Measurements from ENCODE around the gene GPR26. TPM values are rescaled to one million over a fixed set of nuclear protein-coding genes. Genes with fewer than 3 reads are reported as not detected.

The GPR26 gene
- total RNA-seq, 4 donors from 2014 or later = not detected

DNA sequence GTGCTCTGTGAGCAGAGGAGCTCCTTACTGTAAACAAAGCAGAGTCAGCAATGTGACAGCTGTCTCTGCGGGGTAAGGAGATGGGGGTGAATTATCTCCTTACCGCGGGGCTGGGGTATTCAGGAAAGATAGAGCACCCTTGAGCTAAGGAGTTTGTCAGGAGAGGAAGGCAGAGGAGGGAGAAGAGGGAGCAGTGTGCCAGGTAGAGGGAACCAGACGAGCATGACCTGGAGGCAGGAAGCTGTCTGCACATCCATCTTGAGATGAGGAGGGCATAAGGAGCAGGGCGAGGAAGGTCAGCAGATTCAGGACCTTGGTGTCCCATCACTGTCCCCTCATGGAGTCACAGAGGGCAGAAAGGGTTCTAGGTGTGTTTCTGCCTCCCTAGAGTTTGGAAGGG, 32.5 kb upstream of the GPR26 start:
- no peak for DNase-seq
- H3K27ac ChIP-seq = no peak overlapping the region
- no peaks in the 10 kb centered on the region for H3K9me3 ChIP-seq
- H3K36me3 ChIP-seq = no peaks in the 10 kb centered on the region
- in situ Hi-C loops (cut with MboI; ENCODE audit: low sequenced_read_pairs in 4 of 4) (no loop called here), intact Hi-C loops (cut with DNase I; ENCODE audit: low total_unique reads) (no loop called here)
- H3K4me1 ChIP-seq = no peaks in the 10 kb centered on the region
- TF ChIP-seq, protein P1, sequence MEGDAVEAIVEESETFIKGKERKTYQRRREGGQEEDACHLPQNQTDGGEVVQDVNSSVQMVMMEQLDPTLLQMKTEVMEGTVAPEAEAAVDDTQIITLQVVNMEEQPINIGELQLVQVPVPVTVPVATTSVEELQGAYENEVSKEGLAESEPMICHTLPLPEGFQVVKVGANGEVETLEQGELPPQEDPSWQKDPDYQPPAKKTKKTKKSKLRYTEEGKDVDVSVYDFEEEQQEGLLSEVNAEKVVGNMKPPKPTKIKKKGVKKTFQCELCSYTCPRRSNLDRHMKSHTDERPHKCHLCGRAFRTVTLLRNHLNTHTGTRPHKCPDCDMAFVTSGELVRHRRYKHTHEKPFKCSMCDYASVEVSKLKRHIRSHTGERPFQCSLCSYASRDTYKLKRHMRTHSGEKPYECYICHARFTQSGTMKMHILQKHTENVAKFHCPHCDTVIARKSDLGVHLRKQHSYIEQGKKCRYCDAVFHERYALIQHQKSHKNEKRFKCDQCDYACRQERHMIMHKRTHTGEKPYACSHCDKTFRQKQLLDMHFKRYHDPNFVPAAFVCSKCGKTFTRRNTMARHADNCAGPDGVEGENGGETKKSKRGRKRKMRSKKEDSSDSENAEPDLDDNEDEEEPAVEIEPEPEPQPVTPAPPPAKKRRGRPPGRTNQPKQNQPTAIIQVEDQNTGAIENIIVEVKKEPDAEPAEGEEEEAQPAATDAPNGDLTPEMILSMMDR (IDR thresholded peaks at IDR 0.05 in 4 of 5, conservative IDR thresholded peaks at IDR 0.05 in 1 of 5) = no peak
- no peak for TF ChIP-seq POLR2A (IDR thresholded peaks at IDR 0.05)
- H3K4me3 ChIP-seq = no peak overlapping the region
- H3K27me3 ChIP-seq = no peaks in the 10 kb centered on the region
- no peak for ATAC-seq

DNA sequence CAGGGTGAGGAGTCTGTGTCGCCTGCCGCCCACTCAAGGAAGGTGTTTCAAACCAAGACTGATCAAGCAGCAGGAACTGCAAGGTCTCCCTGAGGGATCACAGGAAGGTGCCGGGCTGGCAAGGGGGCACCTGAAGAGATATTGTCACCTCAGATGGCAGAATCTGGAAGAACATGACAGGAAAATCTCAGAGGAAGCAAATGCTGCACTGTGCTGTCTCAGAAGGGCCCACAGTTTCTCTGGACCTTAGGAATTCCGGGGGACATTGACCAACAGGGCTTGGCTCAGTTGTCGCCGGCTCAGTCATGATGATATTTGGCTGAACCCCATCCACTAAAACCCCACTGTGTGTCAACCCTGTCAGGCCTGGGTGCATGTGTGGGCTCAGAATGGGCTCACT, 31.9 kb upstream of the GPR26 start:
- H3K27me3 ChIP-seq = no peaks in the 10 kb centered on the region
- no peaks in the 10 kb centered on the region for H3K36me3 ChIP-seq
- intact Hi-C loops (cut with DNase I; ENCODE audit: low total_unique reads) = no loop called here
- ATAC-seq = no peak
- DNase-seq = no peak
- no peak overlapping the region for H3K4me3 ChIP-seq
- H3K4me1 ChIP-seq = no peaks in the 10 kb centered on the region
- H3K27ac ChIP-seq = no peak overlapping the region
- in situ Hi-C loops (cut with MboI; ENCODE audit: low sequenced_read_pairs in 4 of 4) = no loop called here
- no peaks in the 10 kb centered on the region for H3K9me3 ChIP-seq
- TF ChIP-seq, protein P1 (IDR thresholded peaks at IDR 0.05 in 4 of 5, conservative IDR thresholded peaks at IDR 0.05 in 1 of 5) = no peak
- no peak for TF ChIP-seq POLR2A (IDR thresholded peaks at IDR 0.05)

DNA sequence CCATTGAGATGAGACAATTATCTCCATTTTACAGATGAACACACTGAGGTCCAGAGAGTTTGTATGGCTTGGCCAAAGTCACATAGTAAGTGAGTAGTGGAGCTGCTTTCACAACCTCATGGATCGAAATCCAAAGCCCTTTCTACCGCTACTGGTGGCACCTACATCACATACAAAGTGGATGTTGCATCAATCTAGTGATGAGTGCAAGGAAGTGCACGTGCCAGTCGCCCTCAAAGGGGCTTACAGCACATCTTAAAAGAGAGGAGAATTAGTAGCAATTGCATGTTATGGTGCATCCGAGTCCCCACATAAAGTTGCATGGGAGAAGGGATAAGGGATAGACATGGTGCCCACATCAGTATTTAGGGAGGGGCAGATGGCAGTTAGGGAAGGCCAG, 31.0 kb upstream of the GPR26 start:
- ATAC-seq (no peak), DNase-seq (no peak)
- no peak overlapping the region for H3K4me3 ChIP-seq
- in situ Hi-C loops (cut with MboI; ENCODE audit: low sequenced_read_pairs in 4 of 4) = no loop called here
- H3K27me3 ChIP-seq = no peaks in the 10 kb centered on the region
- H3K4me1 ChIP-seq = no peaks in the 10 kb centered on the region
- TF ChIP-seq POLR2A (IDR thresholded peaks at IDR 0.05) = no peak
- TF ChIP-seq, protein P1 (IDR thresholded peaks at IDR 0.05 in 4 of 5, conservative IDR thresholded peaks at IDR 0.05 in 1 of 5) = no peak
- no peak overlapping the region for H3K27ac ChIP-seq
- intact Hi-C loops (cut with DNase I; ENCODE audit: low total_unique reads) = no loop called here
- no peaks in the 10 kb centered on the region for H3K9me3 ChIP-seq
- H3K36me3 ChIP-seq = no peaks in the 10 kb centered on the region

DNA sequence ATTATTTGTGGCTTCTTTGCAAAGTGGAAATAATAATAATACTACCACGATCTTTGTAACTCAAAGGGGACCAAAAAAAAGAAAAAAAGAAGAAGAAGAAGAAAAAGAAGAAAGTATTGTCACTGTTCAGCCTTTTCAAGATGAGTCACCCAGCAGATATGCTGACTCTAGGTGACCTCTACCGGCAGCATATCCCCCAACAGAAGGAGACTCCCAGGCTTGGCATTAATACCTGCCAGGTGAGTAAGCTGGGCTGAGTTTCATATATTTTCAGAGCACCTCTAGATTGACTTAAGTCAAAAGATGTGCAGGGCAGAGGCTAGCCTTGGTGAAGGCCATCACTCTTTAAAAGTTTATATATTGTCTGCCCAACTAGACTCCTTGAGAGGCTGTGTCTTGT, 30.4 kb upstream of the GPR26 start:
- ATAC-seq = no peak
- Histone ChIP-seq H3K9me3 (no peaks in the 10 kb centered on the region), H3K36me3 (no peaks in the 10 kb centered on the region), H3K27ac (no peak overlapping the region), H3K27me3 (no peaks in the 10 kb centered on the region), H3K4me3 (no peak overlapping the region), H3K4me1 (no peaks in the 10 kb centered on the region)
- in situ Hi-C loops (cut with MboI; ENCODE audit: low sequenced_read_pairs in 4 of 4) = no loop called here
- intact Hi-C loops (cut with DNase I; ENCODE audit: low total_unique reads) = no loop called here
- TF ChIP-seq, protein P1 (IDR thresholded peaks at IDR 0.05 in 4 of 5, conservative IDR thresholded peaks at IDR 0.05 in 1 of 5) = no peak
- TF ChIP-seq POLR2A (IDR thresholded peaks at IDR 0.05) = no peak
- DNase-seq = no peak

DNA sequence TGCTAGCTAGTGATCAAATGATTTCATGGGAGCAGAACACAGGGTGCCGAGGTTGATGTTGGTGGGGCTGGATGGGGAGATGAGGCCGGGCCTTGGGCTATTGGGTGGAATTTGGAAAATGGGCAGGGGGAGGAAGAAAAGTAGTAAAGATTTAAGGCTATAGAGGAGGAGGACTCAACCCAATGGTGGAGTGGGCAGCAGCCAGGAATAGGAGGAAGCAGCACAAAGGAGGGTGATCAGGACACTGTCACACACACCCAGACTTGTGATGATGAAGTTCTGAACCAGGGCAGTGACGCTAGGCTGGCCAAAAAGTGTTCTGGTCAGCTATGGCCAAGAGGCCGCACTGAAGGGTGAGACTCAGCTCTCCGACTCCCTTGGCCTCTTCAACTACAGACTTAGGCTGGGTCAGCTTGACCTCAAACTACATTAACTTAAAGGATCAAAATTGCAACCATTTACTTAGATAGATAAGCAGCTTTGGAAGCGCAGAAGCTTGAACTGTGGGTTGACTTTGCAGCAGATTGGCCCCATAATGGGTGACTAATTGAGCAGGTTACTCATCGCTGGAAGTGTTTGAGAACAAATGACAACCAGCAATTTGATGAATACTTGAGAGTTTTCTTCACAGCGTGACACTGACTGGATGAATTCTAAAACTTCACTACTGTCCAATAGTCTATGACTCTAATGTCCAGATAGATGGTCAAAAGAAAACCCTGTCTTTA, 29.4 kb upstream of the GPR26 start:
- intact Hi-C loops (cut with DNase I; ENCODE audit: low total_unique reads) = no loop called here
- in situ Hi-C loops (cut with MboI; ENCODE audit: low sequenced_read_pairs in 4 of 4) = no loop called here
- Histone ChIP-seq H3K36me3 (no peaks in the 10 kb centered on the region), H3K4me1 (no peaks in the 10 kb centered on the region), H3K27me3 (no peaks in the 10 kb centered on the region), H3K27ac (no peak overlapping the region), H3K4me3 (no peak overlapping the region), H3K9me3 (no peaks in the 10 kb centered on the region)
- TF ChIP-seq POLR2A (IDR thresholded peaks at IDR 0.05) = no peak
- TF ChIP-seq, protein P1 (IDR thresholded peaks at IDR 0.05 in 4 of 5, conservative IDR thresholded peaks at IDR 0.05 in 1 of 5) = no peak
- DNase-seq = no peak
- no peak for ATAC-seq

All from gastrocnemius medialis (tissue), 4 donors.